ENCODE measurements around the gene PPP4R4.
"Not testable (repeated sequence)": the region's sequence is repeated elsewhere in the genome, so short reads cannot be mapped to it uniquely, and the experiment has no call there.

Gene PPP4R4

DNA sequence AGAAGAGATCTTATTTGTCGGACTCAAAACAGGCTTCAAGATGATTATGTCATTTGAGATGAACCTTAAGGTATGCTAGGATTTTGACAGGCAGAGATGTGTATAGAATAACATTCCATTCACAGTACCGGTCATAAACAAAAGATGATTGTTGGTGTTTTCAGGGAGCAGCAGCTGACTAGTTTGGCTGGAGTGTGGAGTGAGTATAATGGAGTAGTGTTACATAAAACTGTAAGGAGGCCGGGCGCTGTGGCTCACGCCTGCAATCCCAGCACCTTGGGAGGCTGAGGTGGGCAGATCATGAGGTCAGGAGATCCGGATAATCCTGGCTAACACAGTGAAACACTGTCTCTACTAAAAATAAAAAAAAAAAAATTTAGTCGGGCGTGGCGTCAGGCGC lies 95.0 kb downstream of the PPP4R4 start:
- no peak overlapping the region for H3K27ac ChIP-seq (ENCODE audit: low read length)
- H4K20me1 ChIP-seq (ENCODE audit: insufficient read depth, low read length): no peaks in the 10 kb centered on the region
- H2AFZ ChIP-seq (ENCODE audit: low read depth, low read length): no peak overlapping the region
- ATAC-seq (ENCODE audit: insufficient read depth, low read depth) (no peak), DNase-seq (no peak)
- no peak overlapping the region for H3K4me3 ChIP-seq (ENCODE audit: low read depth in 1 of 2, low read length in 2 of 2)
- H3K36me3 ChIP-seq (ENCODE audit: insufficient read depth, low read length): no peaks in the 10 kb centered on the region
- no peaks in the 10 kb centered on the region for H3K27me3 ChIP-seq (ENCODE audit: insufficient read depth, low read length, poor library complexity)
- H3K79me2 ChIP-seq (ENCODE audit: insufficient read depth, low read length): no peaks in the 10 kb centered on the region
- H3K4me2 ChIP-seq (ENCODE audit: insufficient read depth, low read length): no peak overlapping the region
- no peaks in the 10 kb centered on the region for H3K9me3 ChIP-seq (ENCODE audit: insufficient read depth, low read length, severe bottlenecking)
- TF ChIP-seq, protein P1, sequence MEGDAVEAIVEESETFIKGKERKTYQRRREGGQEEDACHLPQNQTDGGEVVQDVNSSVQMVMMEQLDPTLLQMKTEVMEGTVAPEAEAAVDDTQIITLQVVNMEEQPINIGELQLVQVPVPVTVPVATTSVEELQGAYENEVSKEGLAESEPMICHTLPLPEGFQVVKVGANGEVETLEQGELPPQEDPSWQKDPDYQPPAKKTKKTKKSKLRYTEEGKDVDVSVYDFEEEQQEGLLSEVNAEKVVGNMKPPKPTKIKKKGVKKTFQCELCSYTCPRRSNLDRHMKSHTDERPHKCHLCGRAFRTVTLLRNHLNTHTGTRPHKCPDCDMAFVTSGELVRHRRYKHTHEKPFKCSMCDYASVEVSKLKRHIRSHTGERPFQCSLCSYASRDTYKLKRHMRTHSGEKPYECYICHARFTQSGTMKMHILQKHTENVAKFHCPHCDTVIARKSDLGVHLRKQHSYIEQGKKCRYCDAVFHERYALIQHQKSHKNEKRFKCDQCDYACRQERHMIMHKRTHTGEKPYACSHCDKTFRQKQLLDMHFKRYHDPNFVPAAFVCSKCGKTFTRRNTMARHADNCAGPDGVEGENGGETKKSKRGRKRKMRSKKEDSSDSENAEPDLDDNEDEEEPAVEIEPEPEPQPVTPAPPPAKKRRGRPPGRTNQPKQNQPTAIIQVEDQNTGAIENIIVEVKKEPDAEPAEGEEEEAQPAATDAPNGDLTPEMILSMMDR (IDR thresholded peaks at IDR 0.05; ENCODE audit: borderline replicate concordance, extremely low read depth, low read length, poor library complexity, severe bottlenecking): no peak
- TF ChIP-seq EZH2 (IDR thresholded peaks at IDR 0.05; ENCODE audit: borderline replicate concordance, low read depth, low read length, severe bottlenecking): no peak
- no peaks in the 10 kb centered on the region for H3K4me1 ChIP-seq (ENCODE audit: insufficient read depth, low read length)
- no peak overlapping the region for H3K9ac ChIP-seq (ENCODE audit: low read depth, low read length)

DNA sequence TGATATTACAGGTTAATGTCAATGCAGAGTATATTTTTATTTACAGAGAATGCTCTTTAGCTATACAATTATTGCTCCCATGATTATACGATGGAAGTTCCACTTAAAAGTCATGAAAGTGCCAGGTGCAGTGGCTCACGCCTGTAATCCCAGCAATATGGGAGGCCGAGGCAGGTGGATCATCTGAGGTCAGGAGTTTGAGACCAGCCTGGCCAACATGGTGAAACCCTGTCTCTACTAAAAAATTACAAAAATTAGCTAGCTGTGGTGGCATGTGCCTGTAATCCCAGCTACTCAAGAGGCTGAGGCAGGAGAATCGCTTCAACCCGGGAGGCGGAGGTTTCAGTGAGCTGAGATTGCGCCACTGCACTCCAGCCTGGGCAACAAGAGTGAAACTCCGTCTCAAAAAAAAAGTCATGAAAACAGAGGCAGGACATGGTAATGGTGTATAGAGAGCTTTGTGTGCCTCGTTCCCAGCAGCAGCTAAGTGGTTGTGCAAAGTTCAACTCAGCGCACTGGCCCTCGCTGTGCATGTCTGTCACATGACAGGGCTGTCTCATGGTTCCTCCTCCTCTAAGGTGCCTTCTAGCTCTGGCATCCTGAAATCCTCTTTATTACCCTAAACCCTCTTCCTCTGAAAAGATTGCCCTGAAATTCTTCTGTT lies 102.9 kb downstream of the PPP4R4 start:
- H3K4me3 ChIP-seq (ENCODE audit: low read depth in 1 of 2, low read length in 2 of 2); H3K79me2 ChIP-seq (ENCODE audit: insufficient read depth, low read length); H3K4me2 ChIP-seq (ENCODE audit: insufficient read depth, low read length); H2AFZ ChIP-seq (ENCODE audit: low read depth, low read length); ATAC-seq (ENCODE audit: insufficient read depth, low read depth); H3K4me1 ChIP-seq (ENCODE audit: insufficient read depth, low read length); H3K9ac ChIP-seq (ENCODE audit: low read depth, low read length); H3K9me3 ChIP-seq (ENCODE audit: insufficient read depth, low read length, severe bottlenecking); H4K20me1 ChIP-seq (ENCODE audit: insufficient read depth, low read length); H3K27me3 ChIP-seq (ENCODE audit: insufficient read depth, low read length, poor library complexity); H3K36me3 ChIP-seq (ENCODE audit: insufficient read depth, low read length); H3K27ac ChIP-seq (ENCODE audit: low read length); DNase-seq: not testable (repeated sequence)

DNA sequence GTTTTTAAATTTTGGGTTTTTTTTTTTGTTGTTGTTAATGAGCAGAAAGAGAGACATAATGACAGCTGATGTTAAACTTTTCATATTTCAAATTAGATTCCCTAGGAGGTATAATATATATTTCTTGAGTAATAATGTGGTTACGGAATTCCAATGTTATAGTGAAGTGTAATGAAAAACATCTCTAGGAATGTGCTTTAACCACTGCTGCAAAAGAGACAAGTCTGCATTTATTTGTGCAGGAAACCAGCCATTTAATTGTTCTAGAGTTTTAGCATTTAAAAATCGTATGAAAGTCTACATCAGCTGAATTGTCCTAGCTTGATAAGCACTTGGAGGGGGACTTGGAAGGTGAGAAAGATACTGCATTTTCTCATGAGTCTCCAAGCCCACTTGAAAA lies 104.6 kb downstream of the PPP4R4 start:
- H3K4me3 ChIP-seq (ENCODE audit: low read depth in 1 of 2, low read length in 2 of 2): no peak overlapping the region
- H3K79me2 ChIP-seq (ENCODE audit: insufficient read depth, low read length): no peaks in the 10 kb centered on the region
- H3K9ac ChIP-seq (ENCODE audit: low read depth, low read length): no peak overlapping the region
- no peaks in the 10 kb centered on the region for H3K4me1 ChIP-seq (ENCODE audit: insufficient read depth, low read length)
- no peak for TF ChIP-seq EZH2 (IDR thresholded peaks at IDR 0.05; ENCODE audit: borderline replicate concordance, low read depth, low read length, severe bottlenecking)
- TF ChIP-seq, protein P1 (IDR thresholded peaks at IDR 0.05; ENCODE audit: borderline replicate concordance, extremely low read depth, low read length, poor library complexity, severe bottlenecking): no peak
- no peaks in the 10 kb centered on the region for H3K9me3 ChIP-seq (ENCODE audit: insufficient read depth, low read length, severe bottlenecking)
- ATAC-seq (ENCODE audit: insufficient read depth, low read depth): no peak
- no peaks in the 10 kb centered on the region for H4K20me1 ChIP-seq (ENCODE audit: insufficient read depth, low read length)
- H3K4me2 ChIP-seq (ENCODE audit: insufficient read depth, low read length): no peak overlapping the region
- no peak overlapping the region for H2AFZ ChIP-seq (ENCODE audit: low read depth, low read length)
- H3K36me3 ChIP-seq (ENCODE audit: insufficient read depth, low read length): no peaks in the 10 kb centered on the region
- no peaks in the 10 kb centered on the region for H3K27me3 ChIP-seq (ENCODE audit: insufficient read depth, low read length, poor library complexity)
- DNase-seq: no peak
- H3K27ac ChIP-seq (ENCODE audit: low read length): no peak overlapping the region

DNA sequence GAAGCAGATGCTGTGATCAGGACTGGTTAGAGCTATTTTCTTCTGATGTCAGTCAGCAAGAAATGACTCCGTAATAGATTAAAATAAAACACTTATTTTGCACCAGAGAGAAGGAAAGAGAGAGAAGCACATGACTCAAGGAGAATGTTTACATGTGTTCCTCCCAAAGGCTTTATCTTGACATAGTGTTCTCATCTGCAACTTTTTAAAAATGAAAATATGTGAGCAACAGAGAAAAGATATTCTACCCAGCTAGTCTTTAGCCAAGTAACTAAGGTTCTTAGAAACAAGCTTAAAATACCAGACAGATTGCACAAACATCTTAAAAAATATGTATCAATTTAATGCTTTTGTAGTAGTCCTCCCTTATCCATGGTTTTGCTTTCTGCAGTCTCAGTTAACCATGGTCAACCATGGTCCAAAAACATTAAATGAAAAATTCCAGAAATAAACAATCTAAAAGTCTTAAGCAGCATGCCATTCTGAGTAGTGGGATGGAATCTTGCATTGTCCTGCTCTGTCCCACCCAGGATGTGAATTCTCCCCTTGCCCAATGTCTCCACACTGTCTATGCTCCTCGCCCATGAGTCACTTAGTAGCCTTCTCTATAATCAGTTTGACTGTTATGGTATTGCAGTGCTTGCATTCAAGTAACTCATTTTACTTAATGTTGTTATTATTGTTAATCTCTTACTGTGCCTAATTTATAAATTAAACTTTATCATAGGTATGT lies 109.0 kb downstream of the PPP4R4 start:
- H2AFZ ChIP-seq (ENCODE audit: low read depth, low read length): no peak overlapping the region
- no peaks in the 10 kb centered on the region for H3K27me3 ChIP-seq (ENCODE audit: insufficient read depth, low read length, poor library complexity)
- no peaks in the 10 kb centered on the region for H3K36me3 ChIP-seq (ENCODE audit: insufficient read depth, low read length)
- no peak overlapping the region for H3K4me3 ChIP-seq (ENCODE audit: low read depth in 1 of 2, low read length in 2 of 2)
- H3K9me3 ChIP-seq (ENCODE audit: insufficient read depth, low read length, severe bottlenecking): no peaks in the 10 kb centered on the region
- no peak for TF ChIP-seq EZH2 (IDR thresholded peaks at IDR 0.05; ENCODE audit: borderline replicate concordance, low read depth, low read length, severe bottlenecking)
- TF ChIP-seq, protein P1 (IDR thresholded peaks at IDR 0.05; ENCODE audit: borderline replicate concordance, extremely low read depth, low read length, poor library complexity, severe bottlenecking): no peak
- no peak overlapping the region for H3K27ac ChIP-seq (ENCODE audit: low read length)
- H3K79me2 ChIP-seq (ENCODE audit: insufficient read depth, low read length): no peaks in the 10 kb centered on the region
- ATAC-seq (ENCODE audit: insufficient read depth, low read depth) (no peak), DNase-seq (no peak)
- no peak overlapping the region for H3K4me2 ChIP-seq (ENCODE audit: insufficient read depth, low read length)
- H3K4me1 ChIP-seq (ENCODE audit: insufficient read depth, low read length): no peaks in the 10 kb centered on the region
- H4K20me1 ChIP-seq (ENCODE audit: insufficient read depth, low read length): no peaks in the 10 kb centered on the region
- H3K9ac ChIP-seq (ENCODE audit: low read depth, low read length): no peak overlapping the region

Data from DND-41 (cell line).